Fibroblast of lung (primary cell): ENCODE results near the gene RIPK4. TPM values are rescaled to one million over a fixed set of nuclear protein-coding genes. Genes with fewer than 3 reads are reported as not detected.

Source experiments
- DNase-seq, 2 donors: peaks; one replicate each; pipeline versions ENCODE4 v3.0.0 to v3.0.0-alpha.2; 2010; ENCODE audit warnings: low read depth in 2 of 2
- H2AFZ ChIP-seq: 2 replicates; pipeline ENCODE4 v1.5.1; 2012; ENCODE audit warnings: low read length, control low read depth, inconsistent platforms
- H3K27ac ChIP-seq: 2 replicates; pipeline ENCODE4 v1.5.1; 2011; ENCODE audit warnings: low read length, control low read depth; ENCODE audit not compliant: insufficient read depth
- H3K27me3 ChIP-seq: 2 replicates; pipeline ENCODE4 v1.5.1; 2011; ENCODE audit warnings: mild to moderate bottlenecking, low read length; ENCODE audit not compliant: control insufficient read depth, insufficient read depth
- H3K36me3 ChIP-seq: 2 replicates; pipeline ENCODE4 v1.5.1; 2011; ENCODE audit warnings: low read length; ENCODE audit not compliant: control insufficient read depth, insufficient read depth
- H3K4me1 ChIP-seq: 2 replicates; pipeline ENCODE4 v1.5.1; 2011; ENCODE audit warnings: low read length; ENCODE audit not compliant: control insufficient read depth, insufficient read depth; ENCODE audit errors: extremely low read depth
- H3K4me2 ChIP-seq: 2 replicates; pipeline ENCODE4 v1.5.1; 2011; ENCODE audit warnings: low read length, control low read depth; ENCODE audit not compliant: insufficient read depth; ENCODE audit errors: extremely low read depth
- H3K4me3 ChIP-seq, 4 experiments: fragments of 200-600 bp in 1 of 4; sonication (generic) in 1 of 4; replicated peaks in 1 of 4; 2 replicates each; pipeline ENCODE4 v1.5.1; 2011 to 2016; ENCODE audit warnings: low read length in 4 of 4, low read depth in 3 of 4, mild to moderate bottlenecking in 3 of 4, control low read depth in 2 of 4, inconsistent platforms in 1 of 4, mixed read lengths in 1 of 4; ENCODE audit not compliant: insufficient read depth in 1 of 4; ENCODE audit errors: control extremely low read depth in 1 of 4
- H3K79me2 ChIP-seq: 2 replicates; pipeline ENCODE4 v1.5.1; 2012; ENCODE audit warnings: mild to moderate bottlenecking, low read length, inconsistent platforms; ENCODE audit not compliant: control insufficient read depth, insufficient read depth
- H3K9ac ChIP-seq: 2 replicates; pipeline ENCODE4 v1.5.1; 2011; ENCODE audit warnings: mild to moderate bottlenecking, low read length, control low read depth; ENCODE audit not compliant: insufficient read depth
- H3K9me3 ChIP-seq: 2 replicates; pipeline ENCODE4 v1.5.1; 2012; ENCODE audit warnings: low read depth, low read length; ENCODE audit not compliant: control insufficient read depth, insufficient read depth
- H4K20me1 ChIP-seq: 2 replicates; pipeline ENCODE4 v1.5.1; 2011; ENCODE audit warnings: low read length; ENCODE audit not compliant: control insufficient read depth, insufficient read depth; ENCODE audit errors: extremely low read depth
- EZH2 ChIP-seq: IDR thresholded peaks from 2 replicates; pipeline ENCODE4 v1.5.1; 2012; ENCODE audit warnings: low read length, control low read depth, mild to moderate bottlenecking; ENCODE audit errors: missing control alignments
- polyA plus RNA-seq, 2 donors: library from polyadenylated mRNA; depleted of rRNA in 1 of 2; stranded (reverse) in 1 of 2; unstranded in 1 of 2; fragments of >200 nt; gene quantifications; 2 replicates each; pipeline ENCODE4 v1.2.1, GENCODE V29; 2011 to 2012; ENCODE audit warnings: missing spikeins in 1 of 2
- total RNA-seq: library from RNA; depleted of rRNA; stranded (reverse); fragments of >200 nt; gene quantifications from 2 replicates; pipeline ENCODE4 v1.2.1, GENCODE V29; 2014
- TF ChIP-seq, protein P1 (sequence below), 2 donors: IDR thresholded peaks in 1 of 2; conservative IDR thresholded peaks in 1 of 2; 1 replicate in 1 of 2; 2 replicates in 1 of 2; pipeline ENCODE4 v1.5.1; 2011 to 2012; ENCODE audit warnings: low read length in 2 of 2, control low read depth in 1 of 2, inconsistent platforms in 1 of 2, low read depth in 1 of 2, mild to moderate bottlenecking in 1 of 2

Gene RIPK4
- total and polyA plus RNA-seq, 2 donors (not counting 1 experiment from before 2014, with no cell fraction given), result under 0.01 TPM; not detected in 1

- Histone ChIP-seq H3K36me3 (no peaks in the 10 kb centered on the region), H3K79me2 (no peaks in the 10 kb centered on the region), H3K4me2 (no peak overlapping the region), H4K20me1 (no peaks in the 10 kb centered on the region), H3K4me3 (no peak overlapping the region), H3K9me3 (no peaks in the 10 kb centered on the region), H3K27ac (no peak overlapping the region), H3K4me1 (no peaks in the 10 kb centered on the region), H3K27me3 (peaks cover 22% of the 10 kb centered on the region), H2AFZ (no peak overlapping the region), H3K9ac (no peak overlapping the region)
- no peak for DNase-seq
- TF ChIP-seq, protein P1, sequence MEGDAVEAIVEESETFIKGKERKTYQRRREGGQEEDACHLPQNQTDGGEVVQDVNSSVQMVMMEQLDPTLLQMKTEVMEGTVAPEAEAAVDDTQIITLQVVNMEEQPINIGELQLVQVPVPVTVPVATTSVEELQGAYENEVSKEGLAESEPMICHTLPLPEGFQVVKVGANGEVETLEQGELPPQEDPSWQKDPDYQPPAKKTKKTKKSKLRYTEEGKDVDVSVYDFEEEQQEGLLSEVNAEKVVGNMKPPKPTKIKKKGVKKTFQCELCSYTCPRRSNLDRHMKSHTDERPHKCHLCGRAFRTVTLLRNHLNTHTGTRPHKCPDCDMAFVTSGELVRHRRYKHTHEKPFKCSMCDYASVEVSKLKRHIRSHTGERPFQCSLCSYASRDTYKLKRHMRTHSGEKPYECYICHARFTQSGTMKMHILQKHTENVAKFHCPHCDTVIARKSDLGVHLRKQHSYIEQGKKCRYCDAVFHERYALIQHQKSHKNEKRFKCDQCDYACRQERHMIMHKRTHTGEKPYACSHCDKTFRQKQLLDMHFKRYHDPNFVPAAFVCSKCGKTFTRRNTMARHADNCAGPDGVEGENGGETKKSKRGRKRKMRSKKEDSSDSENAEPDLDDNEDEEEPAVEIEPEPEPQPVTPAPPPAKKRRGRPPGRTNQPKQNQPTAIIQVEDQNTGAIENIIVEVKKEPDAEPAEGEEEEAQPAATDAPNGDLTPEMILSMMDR (conservative IDR thresholded peaks at IDR 0.05 in 1 of 2, IDR thresholded peaks at IDR 0.05 in 1 of 2; ENCODE audit: low read depth in 1 of 2, low read length in 2 of 2), result no peak
- no peak for TF ChIP-seq EZH2
These were observed 6.9 kb downstream of the RIPK4 start for GRCh38 chr21:41759926-41760325.

DNA sequence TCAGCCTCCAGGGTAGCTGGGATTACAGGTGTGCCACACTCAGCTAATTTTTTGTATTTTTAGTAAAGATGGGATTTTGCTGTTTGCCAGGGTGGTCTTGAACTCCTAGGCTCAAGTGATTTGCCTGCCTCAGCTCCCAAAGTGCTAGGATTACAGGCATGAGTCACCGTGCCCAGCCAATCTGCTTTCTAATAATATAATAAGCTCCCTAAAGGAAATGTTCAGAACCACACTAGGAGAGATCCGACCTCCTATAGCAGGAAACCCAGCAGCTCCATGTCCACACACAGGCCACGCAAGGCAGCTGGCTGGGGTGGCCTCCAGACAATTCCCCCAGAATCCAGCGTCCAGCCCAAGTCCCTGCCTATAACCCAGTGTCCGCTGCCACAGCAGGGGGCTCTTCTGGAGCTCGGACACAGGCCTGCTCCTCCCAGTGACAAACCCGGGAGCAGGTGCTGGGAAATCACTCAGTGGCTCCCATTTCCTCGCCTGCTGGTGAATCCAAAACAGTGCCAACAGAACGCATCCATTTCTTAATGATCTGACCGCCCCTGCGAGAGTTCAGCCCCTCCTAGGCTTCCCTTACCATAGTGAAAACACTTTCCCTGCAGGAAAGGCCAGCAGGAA, 7.5 kb downstream of the RIPK4 start:
- Histone ChIP-seq H3K27me3 (peaks cover 22% of the 10 kb centered on the region), H3K27ac (no peak overlapping the region), H3K4me1 (no peaks in the 10 kb centered on the region), H4K20me1 (no peaks in the 10 kb centered on the region), H2AFZ (no peak overlapping the region), H3K9ac (no peak overlapping the region), H3K79me2 (no peaks in the 10 kb centered on the region), H3K4me3 (no peak overlapping the region), H3K9me3 (no peaks in the 10 kb centered on the region), H3K4me2 (no peak overlapping the region), H3K36me3 (no peaks in the 10 kb centered on the region)
- DNase-seq, result no peak
- no peak for TF ChIP-seq EZH2
- TF ChIP-seq, protein P1 (conservative IDR thresholded peaks at IDR 0.05 in 1 of 2, IDR thresholded peaks at IDR 0.05 in 1 of 2; ENCODE audit: low read depth in 1 of 2, low read length in 2 of 2), result no peak

GRCh38 chr21:41758550-41758949, 8.3 kb downstream of the RIPK4 start:
- H3K9ac ChIP-seq, result no peak overlapping the region
- no peak overlapping the region for H3K27ac ChIP-seq
- TF ChIP-seq, protein P1 (conservative IDR thresholded peaks at IDR 0.05 in 1 of 2, IDR thresholded peaks at IDR 0.05 in 1 of 2; ENCODE audit: low read depth in 1 of 2, low read length in 2 of 2), result no peak
- no peak for TF ChIP-seq EZH2
- H3K36me3 ChIP-seq, result no peaks in the 10 kb centered on the region
- H3K9me3 ChIP-seq, result no peaks in the 10 kb centered on the region
- H3K4me3 ChIP-seq, result no peak overlapping the region
- no peaks in the 10 kb centered on the region for H3K79me2 ChIP-seq
- no peak overlapping the region for H2AFZ ChIP-seq
- no peak overlapping the region for H3K4me2 ChIP-seq
- H3K27me3 ChIP-seq, result peaks cover 16% of the 10 kb centered on the region
- H3K4me1 ChIP-seq, result no peaks in the 10 kb centered on the region
- no peaks in the 10 kb centered on the region for H4K20me1 ChIP-seq
- DNase-seq, result no peak
